ENCODE data around the gene TENT5A.

DNA sequence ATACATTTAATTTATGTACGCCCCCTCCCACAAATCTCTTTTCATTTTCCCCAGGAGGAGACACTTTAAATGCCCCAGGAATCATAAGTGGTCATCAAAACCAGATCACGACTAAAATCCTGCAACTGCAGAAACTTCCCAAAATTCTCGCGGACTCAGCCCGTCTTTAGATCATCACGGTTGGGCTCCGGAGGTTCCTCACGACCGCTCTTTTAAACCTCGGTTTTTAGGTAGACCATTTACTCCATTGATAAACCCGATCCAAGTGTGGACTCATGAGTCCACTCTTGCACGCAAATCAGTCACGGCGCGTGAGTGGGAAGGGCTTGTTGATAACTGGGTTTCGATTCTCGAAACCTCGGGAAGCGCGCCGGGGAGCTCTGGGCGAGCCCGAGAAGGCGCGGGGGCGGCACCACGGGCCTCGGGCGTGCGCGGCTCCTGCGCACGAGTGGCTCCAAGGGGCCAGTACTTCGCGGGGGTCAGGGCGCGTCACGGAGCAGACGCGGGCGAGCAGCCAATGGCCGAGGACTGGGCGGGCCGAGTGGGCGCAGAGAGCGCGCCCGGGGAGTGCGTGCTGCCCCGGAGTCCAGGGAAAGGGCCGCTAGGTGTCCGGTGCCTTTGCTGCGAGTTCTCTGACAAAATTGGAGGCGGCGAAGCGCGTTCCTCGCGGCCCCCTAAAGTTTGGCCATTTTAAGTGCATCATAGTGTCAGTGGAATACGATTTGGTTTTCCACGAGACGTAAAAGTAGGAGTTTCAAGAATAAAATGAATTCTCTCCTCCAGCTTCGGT lies 635 bp upstream of the TENT5A start:
- no peak for TF ChIP-seq ZFP30 (CRISPR knock-in tag; IDR thresholded peaks at IDR 0.05)
- no peak for TF ChIP-seq PPARA (CRISPR knock-in tag; IDR thresholded peaks at IDR 0.05; ENCODE audit: borderline replicate concordance)
- TF ChIP-seq, protein P1, sequence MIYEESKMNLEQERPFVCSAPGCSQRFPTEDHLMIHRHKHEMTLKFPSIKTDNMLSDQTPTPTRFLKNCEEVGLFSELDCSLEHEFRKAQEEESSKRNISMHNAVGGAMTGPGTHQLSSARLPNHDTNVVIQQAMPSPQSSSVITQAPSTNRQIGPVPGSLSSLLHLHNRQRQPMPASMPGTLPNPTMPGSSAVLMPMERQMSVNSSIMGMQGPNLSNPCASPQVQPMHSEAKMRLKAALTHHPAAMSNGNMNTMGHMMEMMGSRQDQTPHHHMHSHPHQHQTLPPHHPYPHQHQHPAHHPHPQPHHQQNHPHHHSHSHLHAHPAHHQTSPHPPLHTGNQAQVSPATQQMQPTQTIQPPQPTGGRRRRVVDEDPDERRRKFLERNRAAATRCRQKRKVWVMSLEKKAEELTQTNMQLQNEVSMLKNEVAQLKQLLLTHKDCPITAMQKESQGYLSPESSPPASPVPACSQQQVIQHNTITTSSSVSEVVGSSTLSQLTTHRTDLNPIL (CRISPR knock-in tag; IDR thresholded peaks at IDR 0.05; ENCODE audit: low read depth) = no peak
- TF ChIP-seq, protein P2, sequence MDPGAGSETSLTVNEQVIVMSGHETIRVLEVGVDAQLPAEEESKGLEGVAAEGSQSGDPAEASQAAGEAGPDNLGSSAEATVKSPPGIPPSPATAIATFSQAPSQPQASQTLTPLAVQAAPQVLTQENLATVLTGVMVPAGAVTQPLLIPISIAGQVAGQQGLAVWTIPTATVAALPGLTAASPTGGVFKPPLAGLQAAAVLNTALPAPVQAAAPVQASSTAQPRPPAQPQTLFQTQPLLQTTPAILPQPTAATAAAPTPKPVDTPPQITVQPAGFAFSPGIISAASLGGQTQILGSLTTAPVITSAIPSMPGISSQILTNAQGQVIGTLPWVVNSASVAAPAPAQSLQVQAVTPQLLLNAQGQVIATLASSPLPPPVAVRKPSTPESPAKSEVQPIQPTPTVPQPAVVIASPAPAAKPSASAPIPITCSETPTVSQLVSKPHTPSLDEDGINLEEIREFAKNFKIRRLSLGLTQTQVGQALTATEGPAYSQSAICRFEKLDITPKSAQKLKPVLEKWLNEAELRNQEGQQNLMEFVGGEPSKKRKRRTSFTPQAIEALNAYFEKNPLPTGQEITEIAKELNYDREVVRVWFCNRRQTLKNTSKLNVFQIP (CRISPR knock-in tag; IDR thresholded peaks at IDR 0.05; ENCODE audit: borderline replicate concordance, low read depth) = no peak
- no peak for TF ChIP-seq ZFP3 (CRISPR knock-in tag; IDR thresholded peaks at IDR 0.05)
